Transverse colon (tissue), 4 donors: ENCODE measurements around the gene PRPF19.

Experiments
- POLR2A ChIP-seq: fragments of 450-650 bp; IDR thresholded peaks from one replicate; pipeline ENCODE4 v1.6.1; 2016; ENCODE audit warnings: antibody characterized with exemption, mild to moderate bottlenecking, moderate library complexity
- POLR2AphosphoS5 ChIP-seq, 3 donors: sonication (generic); formaldehyde crosslinking; IDR thresholded peaks; one replicate each; pipeline ENCODE4 v1.6.1; 2016; ENCODE audit warnings: antibody characterized with exemption in 3 of 3
- TF ChIP-seq, protein P1 (sequence below), 5 experiments: fragments of 200-600 bp in 3 of 5; fragments of 450-650 bp in 2 of 5; sonication (generic) in 3 of 5; IDR thresholded peaks; 1 replicate in 2 of 5; 2 replicates in 3 of 5; pipeline ENCODE4 v1.5.1; 2016 to 2017; ENCODE audit warnings: antibody characterized with exemption in 5 of 5, inconsistent platforms in 3 of 5, mild to moderate bottlenecking in 2 of 5, moderate library complexity in 1 of 5

DNA sequence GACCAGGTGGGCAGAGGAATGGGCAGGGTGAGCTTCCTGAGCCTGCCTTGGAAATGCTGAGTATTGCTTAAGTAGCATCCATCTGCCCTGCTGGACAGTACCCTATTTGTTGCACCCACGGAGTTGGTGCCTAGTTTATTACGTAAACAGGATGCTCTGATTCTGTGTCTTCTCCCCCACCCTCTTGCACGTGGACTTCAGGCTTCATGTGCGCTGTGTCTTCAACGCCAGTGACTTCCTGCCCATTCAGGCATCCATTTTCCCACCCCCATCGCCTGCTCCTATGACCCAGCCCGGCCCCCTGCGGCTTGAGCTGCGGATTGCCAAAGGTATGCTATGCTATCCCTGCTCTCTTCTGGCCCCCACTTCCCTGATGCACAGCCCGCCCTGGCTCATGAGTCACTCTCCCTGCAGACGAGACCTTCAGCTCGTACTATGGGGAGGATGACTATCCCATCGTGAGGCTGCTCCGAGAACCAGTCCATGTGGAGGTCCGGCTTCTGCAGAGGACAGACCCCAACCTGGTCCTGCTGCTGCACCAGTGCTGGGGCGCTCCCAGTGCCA lies 33.3 kb downstream of the PRPF19 start:
- TF ChIP-seq POLR2AphosphoS5 (IDR thresholded peaks at IDR 0.05) (no peak), POLR2A (no peak)
- TF ChIP-seq, protein P1, sequence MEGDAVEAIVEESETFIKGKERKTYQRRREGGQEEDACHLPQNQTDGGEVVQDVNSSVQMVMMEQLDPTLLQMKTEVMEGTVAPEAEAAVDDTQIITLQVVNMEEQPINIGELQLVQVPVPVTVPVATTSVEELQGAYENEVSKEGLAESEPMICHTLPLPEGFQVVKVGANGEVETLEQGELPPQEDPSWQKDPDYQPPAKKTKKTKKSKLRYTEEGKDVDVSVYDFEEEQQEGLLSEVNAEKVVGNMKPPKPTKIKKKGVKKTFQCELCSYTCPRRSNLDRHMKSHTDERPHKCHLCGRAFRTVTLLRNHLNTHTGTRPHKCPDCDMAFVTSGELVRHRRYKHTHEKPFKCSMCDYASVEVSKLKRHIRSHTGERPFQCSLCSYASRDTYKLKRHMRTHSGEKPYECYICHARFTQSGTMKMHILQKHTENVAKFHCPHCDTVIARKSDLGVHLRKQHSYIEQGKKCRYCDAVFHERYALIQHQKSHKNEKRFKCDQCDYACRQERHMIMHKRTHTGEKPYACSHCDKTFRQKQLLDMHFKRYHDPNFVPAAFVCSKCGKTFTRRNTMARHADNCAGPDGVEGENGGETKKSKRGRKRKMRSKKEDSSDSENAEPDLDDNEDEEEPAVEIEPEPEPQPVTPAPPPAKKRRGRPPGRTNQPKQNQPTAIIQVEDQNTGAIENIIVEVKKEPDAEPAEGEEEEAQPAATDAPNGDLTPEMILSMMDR (IDR thresholded peaks at IDR 0.05), result no peak
